ENCODE data around the gene SLA2.
"Not testable (repeated sequence)": the region's sequence is repeated elsewhere in the genome, so short reads cannot be mapped to it uniquely, and the experiment has no call there.

The SLA2 gene

DNA sequence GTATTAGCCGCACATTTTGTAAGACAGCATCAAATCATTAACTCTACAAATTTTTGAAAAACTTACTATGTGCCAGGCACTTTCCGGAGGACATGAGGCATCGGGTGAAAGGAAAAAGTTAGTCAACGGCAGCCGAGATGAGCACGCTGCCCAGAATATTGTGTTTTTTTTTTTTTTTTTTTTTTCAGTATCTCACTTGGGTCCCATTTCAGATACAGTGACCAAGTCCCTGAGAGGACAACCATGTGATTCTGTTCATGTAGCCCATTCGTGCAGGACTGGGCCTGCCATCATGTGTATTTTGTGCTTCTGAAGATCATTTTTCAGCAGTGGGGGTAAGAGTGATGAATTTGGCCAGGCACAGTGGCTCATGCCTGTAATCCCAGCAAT is 1.3 kb downstream of the SLA2 start:
- DNase-seq: no peak

DNA sequence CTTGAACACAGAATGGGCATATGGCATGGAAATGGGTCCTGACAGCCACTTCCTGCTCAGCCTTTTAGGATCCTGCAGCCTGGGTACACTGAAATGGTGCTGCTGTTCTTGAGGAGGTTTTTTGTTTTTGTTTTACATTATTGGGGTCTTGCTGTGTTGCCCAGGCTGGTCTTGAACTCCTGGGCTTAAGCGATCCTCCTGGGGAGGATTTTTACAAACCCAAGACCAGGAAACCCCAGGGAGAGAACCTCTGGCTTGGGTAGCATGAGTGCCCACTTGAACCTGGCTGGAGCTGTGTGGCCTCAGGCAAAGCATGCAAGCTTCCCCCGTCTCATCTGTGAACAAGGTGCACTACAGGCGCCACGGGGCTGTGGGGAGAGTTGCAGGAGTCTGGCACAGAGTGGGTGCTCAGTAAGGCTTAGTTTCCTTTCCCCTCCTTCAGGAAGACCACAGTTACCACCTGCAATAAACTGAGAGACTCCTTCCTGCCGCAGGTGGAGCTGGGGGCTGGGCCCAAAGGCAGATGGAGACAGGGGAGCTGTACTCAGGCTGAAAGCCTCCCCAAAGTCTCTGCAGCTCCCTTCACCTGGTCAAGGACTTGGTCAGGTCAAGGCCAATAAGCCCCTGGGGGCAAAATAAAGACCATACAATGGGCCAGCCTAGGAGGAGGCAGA is 1.8 kb downstream of the SLA2 start:
- DNase-seq: no peak

DNA sequence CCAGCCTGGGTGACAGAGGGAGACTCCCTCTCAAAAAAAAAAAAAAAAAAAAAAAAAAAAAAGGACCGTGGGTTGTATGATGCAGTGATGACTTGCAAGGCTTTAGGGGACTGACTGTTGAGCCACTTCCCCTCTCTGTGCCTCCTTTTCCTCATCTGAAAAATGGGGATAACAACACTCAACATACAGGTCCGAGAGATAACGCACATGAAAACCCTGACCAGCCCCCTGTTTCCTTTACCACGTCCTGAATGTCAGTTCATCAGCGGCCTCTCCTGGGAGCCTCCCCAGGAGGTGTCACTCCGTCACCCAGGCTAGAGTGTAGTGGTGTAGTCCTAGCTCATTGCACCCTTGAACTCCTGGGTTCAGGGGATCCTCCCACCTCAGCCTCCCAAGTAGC is 3.9 kb downstream of the SLA2 start:
- no peak for DNase-seq

DNA sequence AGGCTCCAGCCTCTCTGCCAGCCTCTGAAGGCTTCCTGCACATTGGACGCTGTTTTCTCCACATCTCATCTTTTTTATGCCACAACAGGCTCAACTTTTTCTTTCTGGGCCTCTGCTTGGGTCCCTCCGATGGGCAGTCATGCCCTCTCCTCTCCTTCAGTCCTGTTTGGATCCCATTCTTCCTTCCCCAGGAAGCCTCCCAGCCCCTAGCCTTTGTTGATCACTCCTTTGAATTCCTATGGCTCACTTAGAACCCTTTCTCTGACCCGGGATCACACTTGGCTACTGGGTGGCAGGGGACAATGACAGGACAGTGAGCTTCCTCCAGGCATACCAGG is 4.5 kb downstream of the SLA2 start:
- no peak for DNase-seq

DNA sequence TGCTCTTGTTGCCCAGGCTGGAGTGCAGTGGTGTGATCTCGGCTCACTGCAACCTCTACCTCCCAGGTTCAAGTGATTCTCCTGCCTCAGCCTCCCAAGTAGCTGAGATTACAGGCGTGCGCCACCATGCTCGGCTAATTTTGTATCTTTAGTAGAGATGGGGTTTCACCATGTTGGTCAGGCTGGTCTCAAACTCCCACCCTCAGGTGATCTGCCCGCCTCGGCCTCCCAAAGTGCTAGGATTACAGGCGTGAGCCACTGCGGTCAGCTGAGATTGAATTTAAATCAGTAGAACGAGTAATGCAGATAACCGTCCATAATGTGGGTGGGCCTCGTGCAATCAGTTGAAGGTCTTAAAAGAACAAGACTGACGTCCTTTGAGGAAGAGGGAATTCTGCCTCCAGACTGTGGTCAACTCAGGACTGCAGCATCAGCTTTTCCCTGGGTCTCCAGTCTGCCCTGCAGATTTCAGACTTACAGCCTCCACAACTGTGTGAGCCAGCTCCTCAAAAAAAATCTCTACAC is 7.1 kb downstream of the SLA2 start:
- not testable (repeated sequence) for DNase-seq

DNA sequence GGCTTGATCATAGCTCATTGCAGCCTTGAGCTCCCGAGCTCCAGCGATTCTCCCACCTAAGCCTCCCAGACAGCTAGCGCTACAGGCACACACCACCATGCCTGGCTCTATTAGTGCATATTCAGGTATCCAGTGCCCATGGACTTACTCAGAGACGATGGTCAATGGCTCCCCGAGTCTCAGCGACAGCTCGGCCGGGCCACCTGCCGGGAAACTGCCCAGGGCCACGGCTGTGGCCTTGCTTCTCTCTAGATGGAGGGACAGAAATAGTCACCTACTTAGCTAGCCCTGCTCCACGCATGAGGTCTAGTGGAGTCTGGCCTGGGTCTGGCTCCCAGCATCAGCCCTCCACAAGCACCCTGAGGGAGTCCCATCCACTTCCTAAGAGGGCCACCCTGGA is 11.7 kb downstream of the SLA2 start:
- no peak for DNase-seq

DNA sequence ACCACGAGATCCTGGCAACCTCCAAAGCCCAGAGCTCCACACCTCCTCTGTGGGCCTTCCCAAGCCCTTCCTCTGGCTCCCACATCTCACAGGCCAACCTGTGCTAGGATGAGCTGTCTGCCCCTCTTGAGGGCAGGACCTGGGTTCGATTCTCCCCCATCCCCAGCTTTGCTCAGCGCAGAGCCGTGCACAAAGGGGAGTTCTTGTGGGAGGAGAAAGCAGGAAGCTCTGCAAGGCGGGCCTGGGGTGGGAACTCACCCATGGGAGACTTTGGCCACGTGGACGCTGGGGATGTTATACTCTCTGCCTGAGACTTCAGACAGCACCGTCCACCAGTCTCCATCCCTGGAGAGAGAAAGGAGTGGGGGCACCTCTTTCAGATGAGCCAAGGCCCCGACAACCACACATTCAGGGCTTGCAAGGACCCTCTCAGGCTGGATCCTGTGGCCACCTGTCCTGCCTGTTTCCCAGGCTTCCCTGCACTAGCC is 12.7 kb downstream of the SLA2 start:
- no peak for DNase-seq

DNA sequence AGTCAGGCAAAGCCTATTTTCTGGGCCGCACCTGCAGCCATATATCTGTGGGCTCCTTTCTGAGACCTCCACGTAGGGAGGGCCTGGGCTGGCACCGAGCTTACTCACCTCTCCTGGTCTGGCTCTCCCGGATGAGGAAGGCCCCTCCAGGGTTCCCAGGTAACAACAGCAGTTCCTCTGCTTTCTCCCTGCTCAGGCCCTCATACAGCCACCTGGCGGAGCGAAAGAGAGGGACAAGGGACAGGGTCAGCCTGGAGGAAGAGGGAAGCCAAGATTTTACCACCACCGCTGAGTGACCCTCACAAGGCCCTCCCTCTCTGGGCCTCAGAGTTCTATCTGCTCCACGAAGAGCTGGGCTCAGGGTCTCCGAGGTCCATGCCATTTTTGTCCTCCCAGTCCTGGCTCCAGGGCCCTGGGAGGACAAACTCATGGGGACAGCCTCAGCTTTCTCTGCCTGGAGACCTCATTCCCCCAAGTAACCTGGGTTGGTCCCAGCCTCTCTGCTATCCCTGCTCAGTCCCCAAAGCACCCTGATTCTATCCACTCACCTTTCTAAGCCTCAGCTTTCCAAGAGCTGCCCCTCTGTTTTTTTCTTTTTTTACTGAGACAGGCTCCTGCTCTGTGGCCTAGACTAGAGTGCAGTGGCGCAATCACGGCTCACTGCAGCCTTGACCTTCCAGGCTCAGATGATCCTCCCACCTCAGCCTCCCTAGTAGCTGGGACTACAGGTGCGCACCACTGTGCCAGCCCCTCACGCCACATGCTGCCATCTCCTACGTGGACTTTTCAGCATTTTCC is 13.3 kb downstream of the SLA2 start:
- no peak for DNase-seq

DNA sequence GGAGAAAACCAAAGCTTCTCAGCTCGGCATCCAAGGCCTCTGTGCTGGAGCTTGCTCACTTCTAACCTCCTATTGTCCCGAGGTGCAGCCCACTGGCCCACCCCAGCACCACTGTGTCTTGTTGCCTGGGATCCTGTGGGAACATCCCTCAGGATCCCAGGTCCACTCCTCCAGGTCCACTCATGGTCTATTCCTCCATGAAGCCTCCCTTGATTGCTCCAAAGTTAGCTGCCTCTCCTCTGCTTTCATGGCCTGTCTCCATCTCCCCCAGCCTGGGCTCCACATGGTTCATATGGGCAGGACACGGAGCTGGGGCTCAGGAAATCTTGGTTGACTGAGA is 13.9 kb downstream of the SLA2 start:
- no peak for DNase-seq

DNA sequence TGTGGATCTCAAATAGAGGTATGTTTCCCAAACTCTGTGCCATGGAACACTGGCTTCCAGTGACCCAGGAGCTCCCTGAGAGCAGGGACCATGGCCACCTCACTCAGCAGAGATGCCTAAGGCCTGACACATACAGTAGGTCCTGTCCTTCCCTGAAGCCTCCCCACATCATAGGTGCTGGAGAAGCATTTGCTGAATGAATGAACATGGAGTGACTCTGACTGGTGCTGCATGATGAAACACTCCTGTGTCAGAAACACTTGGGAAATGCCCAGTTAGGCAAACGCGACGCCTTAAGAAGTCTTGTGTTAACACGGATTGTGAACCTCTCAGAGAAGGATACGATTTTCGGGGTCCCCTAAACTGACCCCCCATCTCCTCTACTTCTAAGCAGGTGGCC is 14.3 kb downstream of the SLA2 start:
- no peak for DNase-seq

DNA sequence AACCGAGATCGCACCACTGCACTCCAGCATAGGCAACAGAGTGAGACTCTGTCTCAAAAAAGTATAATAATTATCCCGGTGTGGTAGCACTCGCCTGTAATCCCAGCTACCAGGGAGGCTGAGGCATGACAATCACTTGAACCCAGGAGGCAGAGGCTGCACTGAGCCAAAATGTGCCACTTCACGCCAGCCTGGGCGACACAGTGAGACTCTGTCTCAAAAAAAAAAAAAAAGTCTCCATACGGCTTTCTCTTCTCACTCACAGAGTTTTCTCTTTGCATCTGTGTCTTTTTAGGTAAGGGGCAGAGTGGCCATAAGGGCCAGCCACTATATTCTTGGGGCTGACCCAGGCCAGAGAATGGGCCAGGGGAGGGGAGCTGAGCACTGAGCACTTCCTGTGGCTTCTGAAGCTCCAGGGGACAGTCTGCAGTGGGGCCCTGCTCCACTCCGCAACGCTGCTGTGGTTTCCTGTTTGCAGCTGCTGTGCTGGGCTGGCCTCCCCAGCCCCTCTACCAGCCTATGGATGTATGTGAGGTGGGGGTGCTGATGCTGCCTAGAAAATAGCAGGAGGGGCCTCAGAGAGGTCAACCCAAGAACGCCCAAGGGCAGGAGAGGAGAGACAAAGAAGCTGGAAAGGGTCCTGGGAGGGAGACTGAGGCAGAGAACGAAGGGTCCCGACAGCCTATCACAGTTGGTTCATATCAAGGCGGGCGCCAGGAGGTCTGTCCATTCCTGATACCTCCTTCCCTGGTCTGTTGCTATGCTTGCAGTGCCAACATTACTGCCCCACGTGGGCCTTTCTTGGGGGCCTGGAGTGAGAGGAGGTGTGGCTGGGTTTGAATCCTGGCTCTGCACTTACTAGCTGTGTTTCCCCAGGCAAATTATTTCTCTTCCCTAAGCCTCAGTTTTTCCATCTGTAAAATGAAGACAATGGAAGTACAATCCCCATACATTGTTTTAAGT is 16.0 kb downstream of the SLA2 start:
- no peak for DNase-seq

DNA sequence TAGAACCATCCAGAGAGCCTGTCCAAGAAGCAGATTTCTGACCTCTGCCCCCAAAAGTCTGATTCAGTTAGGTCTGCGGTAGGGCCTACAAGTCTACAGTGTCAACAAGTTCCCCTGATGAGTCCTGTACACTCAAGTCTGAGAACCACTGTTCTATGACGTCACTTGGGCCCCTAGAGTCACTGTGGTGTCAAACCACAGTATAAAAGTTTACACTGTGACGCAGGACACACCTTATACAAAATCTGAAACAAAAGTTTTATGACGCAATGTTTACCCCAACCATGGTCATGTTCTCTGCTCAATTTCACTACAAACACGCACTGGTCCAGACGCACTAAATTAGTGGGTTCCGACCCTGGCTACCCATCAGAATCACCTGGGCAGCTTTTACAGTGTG is 17.9 kb downstream of the SLA2 start:
- DNase-seq: no peak

DNA sequence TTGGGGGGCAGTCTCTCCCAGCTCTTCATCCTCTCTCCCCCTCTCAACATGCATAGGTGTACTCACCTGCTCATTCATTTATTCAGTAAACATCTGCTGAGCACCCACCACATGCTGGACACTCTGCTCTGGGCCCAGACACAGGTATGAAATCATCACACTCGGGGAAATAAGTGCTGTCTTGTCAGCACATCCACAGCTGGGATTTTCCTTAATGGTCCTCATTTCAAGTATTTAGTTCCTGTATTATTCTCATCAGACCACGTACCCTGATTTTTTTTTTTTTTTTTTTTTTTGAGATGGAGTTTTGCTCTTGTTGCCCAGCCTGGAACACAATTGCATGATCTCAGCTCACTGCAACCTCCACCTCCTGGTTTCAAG is 21.1 kb downstream of the SLA2 start:
- no peak for DNase-seq

DNA sequence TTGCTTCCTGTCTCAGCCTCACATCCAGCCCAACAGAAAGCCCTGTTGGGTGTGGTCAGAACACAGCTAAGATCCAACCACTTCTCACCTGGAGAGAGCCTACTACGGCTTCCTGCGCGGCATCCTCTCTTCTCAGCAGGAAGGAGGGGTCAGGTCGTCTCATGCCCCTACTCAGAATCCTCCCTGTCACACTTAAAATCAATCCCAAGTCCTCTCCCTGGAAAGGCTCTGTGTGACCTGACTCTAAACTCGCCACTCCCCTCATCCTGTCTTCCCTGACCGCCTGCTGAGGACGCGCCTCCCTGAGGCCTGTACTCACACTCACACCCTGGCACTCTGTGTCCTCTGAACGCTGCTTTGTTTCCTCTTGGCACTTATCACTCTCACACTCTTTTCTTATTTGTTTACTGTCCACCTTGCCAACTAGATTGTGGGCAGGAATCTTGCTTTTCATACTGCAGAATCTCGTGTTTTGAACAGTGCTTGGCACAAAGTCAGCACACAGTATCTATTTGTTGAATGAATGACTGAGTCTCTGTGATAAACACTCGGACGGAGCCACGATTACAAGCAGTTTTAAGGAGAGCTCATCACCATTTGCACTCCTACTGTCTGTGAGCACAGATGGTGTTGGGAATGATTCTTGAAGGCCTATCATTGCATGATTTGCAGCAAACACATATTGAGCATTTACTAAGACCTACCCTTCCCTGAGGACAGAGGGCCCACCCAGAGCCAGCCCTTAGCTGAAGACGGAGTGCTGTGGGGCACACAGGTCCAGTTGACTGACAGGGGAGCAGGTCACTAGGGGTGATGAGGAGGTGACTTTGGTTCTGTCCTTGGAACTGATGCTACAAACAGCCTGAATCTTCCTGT is 21.7 kb downstream of the SLA2 start:
- DNase-seq: no peak

DNA sequence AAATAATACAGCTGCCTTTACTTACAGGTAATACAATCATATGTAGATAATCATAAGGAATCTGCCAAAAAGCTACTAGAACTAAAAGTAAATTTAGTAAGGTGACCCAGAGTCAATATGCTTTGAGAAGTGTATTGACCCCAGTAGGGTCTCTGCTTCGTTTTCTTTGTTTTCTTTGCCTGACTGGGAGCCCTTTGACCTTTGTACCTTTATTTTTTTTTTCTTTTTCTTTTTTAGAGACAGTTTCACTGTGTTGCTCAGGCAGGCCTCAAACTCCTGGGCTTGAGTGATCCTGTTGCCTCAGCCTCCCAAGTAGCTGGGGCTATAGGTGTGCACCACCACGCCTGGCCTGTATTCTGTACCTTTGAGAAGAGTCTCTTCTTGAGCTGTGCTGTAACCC is 22.6 kb downstream of the SLA2 start:
- no peak for DNase-seq

DNA sequence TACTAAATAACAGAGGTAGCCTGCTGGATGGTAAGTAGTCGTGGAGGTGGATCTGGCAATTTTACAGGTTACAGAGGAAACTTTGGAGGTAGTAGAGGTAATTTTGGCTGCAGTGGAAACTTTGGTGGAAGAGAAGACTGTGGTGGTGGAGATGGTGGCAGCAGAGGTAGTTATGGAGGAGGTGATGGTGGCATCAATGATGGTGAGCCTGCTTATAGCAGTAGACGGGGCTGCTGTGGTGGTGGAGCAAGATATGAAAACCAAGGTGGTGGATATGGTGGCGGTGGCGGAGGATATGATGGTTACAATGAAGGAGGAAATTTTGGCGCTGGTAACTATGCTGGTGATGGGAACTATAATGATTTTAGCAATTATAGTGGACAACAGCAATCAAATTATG is 25.1 kb downstream of the SLA2 start:
- no peak for DNase-seq

DNA sequence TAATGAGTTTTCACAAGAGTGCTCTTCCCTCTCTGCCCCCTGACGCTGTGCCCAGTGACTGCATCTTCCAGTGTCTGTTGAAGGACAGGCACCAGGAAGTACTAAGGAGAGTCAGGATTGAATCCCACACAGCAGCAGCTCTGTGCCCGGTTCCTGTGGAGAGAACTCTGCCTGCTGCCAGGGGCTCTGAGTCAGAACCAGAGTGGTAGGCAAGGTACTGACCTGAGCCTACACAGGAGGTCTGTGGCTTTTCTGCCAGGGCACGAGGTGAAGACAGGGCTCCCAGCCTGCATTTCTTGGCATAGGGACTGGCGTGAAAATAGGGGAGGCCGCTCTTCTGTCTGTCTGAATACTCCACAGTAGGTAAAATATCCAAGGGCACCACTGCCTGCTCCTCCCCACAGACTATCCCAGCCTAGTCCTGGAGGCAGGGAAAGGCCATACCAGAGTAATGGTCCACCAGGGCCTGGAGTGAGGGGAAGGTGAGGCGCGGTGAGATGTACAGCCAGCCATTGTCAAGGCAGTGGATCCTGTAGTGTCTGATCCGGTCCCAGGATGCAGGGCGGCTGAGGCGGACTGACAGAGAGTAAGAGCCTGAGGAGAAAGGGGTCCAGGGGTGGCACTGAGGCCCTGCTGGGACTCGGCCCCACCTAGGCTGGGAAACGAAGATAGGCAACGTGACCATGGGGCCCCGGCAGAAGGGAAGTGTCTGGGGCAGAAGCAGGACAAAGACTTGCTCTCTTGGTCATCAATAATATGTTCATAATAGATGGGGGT is 31.0 kb downstream of the SLA2 start:
- DNase-seq: peak in 1 of 14 donors; percentile 84

DNA sequence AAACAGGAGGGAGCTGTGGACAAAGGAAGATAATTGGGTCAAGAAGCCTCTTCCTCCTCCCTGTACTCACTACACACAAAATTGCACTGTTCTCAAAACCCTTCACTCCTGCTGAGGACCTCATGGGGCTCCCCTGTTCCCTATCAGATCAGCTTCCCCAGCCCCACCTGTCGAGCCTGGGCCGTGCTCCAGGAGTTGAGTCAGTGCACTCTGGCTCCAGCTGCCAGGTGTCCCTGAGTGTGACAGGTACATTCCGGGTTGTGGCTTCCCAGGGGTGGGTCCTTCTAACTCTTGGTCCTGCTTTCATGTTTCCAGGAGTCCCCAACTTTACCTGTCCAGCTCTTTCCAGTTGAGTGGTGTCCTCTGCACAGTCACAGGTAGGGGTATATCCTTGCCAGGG is 32.0 kb downstream of the SLA2 start:
- DNase-seq: peak in 1 of 14 donors; percentile 14

DNA sequence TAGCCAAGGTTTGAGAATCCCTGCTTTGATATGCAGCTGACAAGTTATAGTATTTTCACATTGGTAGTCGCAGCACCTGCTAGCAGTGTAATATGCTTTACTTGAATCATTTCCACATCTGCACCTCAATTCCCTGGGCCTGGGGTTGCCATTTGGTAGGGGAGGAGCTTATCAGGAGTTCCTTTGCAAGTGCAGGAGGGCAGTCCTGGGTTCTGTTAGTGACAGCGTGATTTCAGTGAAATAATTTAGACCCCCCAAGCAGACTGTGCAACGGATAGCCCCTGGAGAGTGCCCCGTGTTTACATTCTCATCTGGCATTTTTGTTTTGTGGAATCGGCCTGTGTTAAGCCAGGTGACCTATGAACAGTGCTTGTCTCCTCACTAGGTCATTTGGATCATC is 34.4 kb downstream of the SLA2 start:
- no peak for DNase-seq

DNA sequence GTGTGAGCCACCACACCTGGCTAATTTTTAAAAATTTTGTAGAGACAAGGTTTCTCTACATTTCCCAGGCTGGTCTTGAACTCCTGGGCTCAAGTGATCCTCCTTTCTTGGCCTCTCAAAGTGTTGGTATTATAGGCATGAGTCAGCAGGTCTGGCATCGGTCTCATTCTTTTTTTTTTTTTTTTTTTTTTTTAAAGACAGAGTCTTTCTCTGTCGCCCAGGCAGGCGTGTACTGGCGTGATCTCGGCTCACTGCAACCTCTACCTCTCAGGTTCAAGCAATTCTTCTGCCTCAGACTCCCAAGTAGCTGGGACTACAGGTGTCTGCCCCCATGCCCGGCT is 37.6 kb downstream of the SLA2 start:
- DNase-seq: not testable (repeated sequence)

Measured in C1 segment of cervical spinal cord (tissue), 14 donors.